Stimulated activated CD8-positive, alpha-beta memory T cell treated with anti-CD3 and anti-CD28 coated beads, Interleukin-7, amount 100 ng/mL, for 48 hours (primary cell): ENCODE results near the gene NPR3.

Experiments used
- DNase-seq, 2 donors: peaks; one replicate each; pipeline ENCODE4 v3.0.0-alpha.2; 2020; ENCODE audit warnings: low read depth in 1 of 2; ENCODE audit errors: extremely low read depth in 1 of 2

The NPR3 gene

GRCh38 chr5:32710550-32711361 lies at the start of gene NPR3:
TSS of gene NPR3 (plus strand) at chr5:32711321. CDS start at chr5:32711777, 456 bp downstream.
- DNase-seq, result no peak

- DNase-seq, result no peak
Observed at GRCh38 chr5:32664523-32664922, 46.6 kb upstream of the NPR3 start.

GRCh38 chr5:32668552-32668951 lies 42.6 kb upstream of the NPR3 start:
- DNase-seq, result no peak

GRCh38 chr5:32673272-32673671 lies 37.8 kb upstream of the NPR3 start:
- no peak for DNase-seq

GRCh38 chr5:32677023-32677422 lies 34.1 kb upstream of the NPR3 start:
- DNase-seq, result no peak

GRCh38 chr5:32678472-32678871 lies 32.6 kb upstream of the NPR3 start:
- DNase-seq, result no peak

GRCh38 chr5:32679218-32679617 lies 31.9 kb upstream of the NPR3 start:
- DNase-seq, result no peak

GRCh38 chr5:32680183-32680582 lies 30.9 kb upstream of the NPR3 start:
- DNase-seq, result no peak

- DNase-seq, result no peak
Observed at GRCh38 chr5:32683125-32683524, 28.0 kb upstream of the NPR3 start.

- no peak for DNase-seq
Observed at GRCh38 chr5:32684260-32684659, 26.9 kb upstream of the NPR3 start.

- DNase-seq, result no peak
Observed at GRCh38 chr5:32686799-32687498, 24.2 kb upstream of the NPR3 start.

- no peak for DNase-seq
Observed at GRCh38 chr5:32687499-32687831, 23.7 kb upstream of the NPR3 start.

GRCh38 chr5:32690153-32690552 lies 21.0 kb upstream of the NPR3 start:
- no peak for DNase-seq

GRCh38 chr5:32690666-32691065 lies 20.5 kb upstream of the NPR3 start:
- DNase-seq, result no peak

- DNase-seq, result no peak
Observed at GRCh38 chr5:32692036-32692746, 18.9 kb upstream of the NPR3 start.

- DNase-seq, result no peak
Observed at GRCh38 chr5:32703957-32704356, 7.2 kb upstream of the NPR3 start.

GRCh38 chr5:32707418-32707997 lies 3.6 kb upstream of the NPR3 start:
- no peak for DNase-seq

- no peak for DNase-seq
Observed at GRCh38 chr5:32708949-32709348, 2.2 kb upstream of the NPR3 start.

- no peak for DNase-seq
Observed at GRCh38 chr5:32709750-32710549, 1.2 kb upstream of the NPR3 start.

GRCh38 chr5:32711362-32711680 lies 200 bp downstream of the NPR3 start:
- DNase-seq, result no peak
